Fibroblast of mammary gland (primary cell): Measurements from ENCODE around the gene NOTCH3.

ENCODE experiments used
- DNase-seq: peaks from one replicate; pipeline ENCODE4 v3.0.0-alpha.2; 2010; ENCODE audit warnings: low read depth
- H3K4me3 ChIP-seq: 2 replicates; pipeline ENCODE4 v1.5.1; 2011; ENCODE audit warnings: low read depth, mild to moderate bottlenecking, low read length, moderate library complexity; ENCODE audit not compliant: control insufficient read depth
- CTCF ChIP-seq: conservative IDR thresholded peaks from 2 replicates; pipeline ENCODE4 v1.5.1; 2011; ENCODE audit warnings: low read depth, low read length, inconsistent platforms; ENCODE audit not compliant: control insufficient read depth, insufficient read depth

Gene NOTCH3

GRCh38 chr19:15235781-15236180, 35.0 kb upstream of the NOTCH3 start:
- no peak for TF ChIP-seq CTCF
- DNase-seq = no peak
- no peak overlapping the region for H3K4me3 ChIP-seq

- DNase-seq = no peak
- H3K4me3 ChIP-seq = no peak overlapping the region
- no peak for TF ChIP-seq CTCF
Observed at GRCh38 chr19:15234431-15235130, 33.8 kb upstream of the NOTCH3 start.

- no peak for TF ChIP-seq CTCF
Observed at GRCh38 chr19:15231271-15231670, 30.5 kb upstream of the NOTCH3 start.

GRCh38 chr19:15227261-15227660, 26.5 kb upstream of the NOTCH3 start:
- no peak for TF ChIP-seq CTCF
- no peak overlapping the region for H3K4me3 ChIP-seq
- no peak for DNase-seq

More at GRCh38 chr19:15231271-15231670, 30.5 kb upstream of the NOTCH3 start:
- DNase-seq = no peak
- H3K4me3 ChIP-seq = no peak overlapping the region

GRCh38 chr19:15225760-15226159, 25.0 kb upstream of the NOTCH3 start:
- no peak overlapping the region for H3K4me3 ChIP-seq
- TF ChIP-seq CTCF = no peak
- DNase-seq = no peak

- peak overlapping the region; percentile 70 for H3K4me3 ChIP-seq
- TF ChIP-seq CTCF = no peak
- DNase-seq = peak; percentile 29
Observed at GRCh38 chr19:15223649-15224361, 23.0 kb upstream of the NOTCH3 start.
